Peyer's patch (tissue), 4 donors: ENCODE measurements around the gene SHISA6.

ENCODE experiments used
- POLR2A ChIP-seq, 2 donors: fragments of 450-650 bp; IDR thresholded peaks; one replicate each; pipeline ENCODE4 v1.5.1; 2017; ENCODE audit warnings: antibody characterized with exemption in 2 of 2, mild to moderate bottlenecking in 2 of 2, moderate library complexity in 2 of 2
- TF ChIP-seq, protein P1 (sequence below), 6 experiments: fragments of 450-650 bp in 4 of 6; fragments of 200-600 bp in 2 of 6; sonication (generic) in 1 of 6; IDR thresholded peaks; one replicate each; pipeline ENCODE4 v1.5.1; 2017 to 2019; ENCODE audit warnings: antibody characterized with exemption in 6 of 6, mild to moderate bottlenecking in 3 of 6, moderate library complexity in 1 of 6

DNA sequence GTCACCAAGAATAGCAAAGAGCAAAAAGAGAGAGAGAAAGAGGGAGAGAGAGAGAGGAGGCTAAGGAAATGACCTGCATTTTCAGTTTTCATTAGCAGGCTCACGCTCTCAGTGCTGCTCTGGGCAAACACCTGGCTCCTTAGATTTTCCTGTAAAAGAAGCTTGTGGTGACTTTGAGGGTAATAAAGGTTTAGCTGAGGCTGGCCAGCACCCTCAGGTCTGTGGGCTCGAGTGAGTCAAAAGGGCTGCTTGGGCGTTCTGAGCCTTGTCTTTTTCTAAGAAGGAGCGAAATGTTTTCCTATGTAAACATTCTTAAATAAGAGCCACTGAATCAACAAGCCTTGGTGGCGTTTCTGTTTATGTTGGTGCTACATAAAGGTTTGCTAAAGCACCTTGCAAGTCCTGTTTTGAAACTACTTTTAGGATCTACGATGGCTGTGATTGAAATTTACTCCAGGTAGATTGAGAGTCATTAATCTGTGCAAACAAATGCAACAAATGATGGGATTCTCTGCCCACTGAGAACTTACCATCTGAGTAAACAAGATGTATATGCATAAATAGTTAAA is 38.8 kb downstream of the SHISA6 start:
- TF ChIP-seq POLR2A (IDR thresholded peaks at IDR 0.05), result no peak
- TF ChIP-seq, protein P1, sequence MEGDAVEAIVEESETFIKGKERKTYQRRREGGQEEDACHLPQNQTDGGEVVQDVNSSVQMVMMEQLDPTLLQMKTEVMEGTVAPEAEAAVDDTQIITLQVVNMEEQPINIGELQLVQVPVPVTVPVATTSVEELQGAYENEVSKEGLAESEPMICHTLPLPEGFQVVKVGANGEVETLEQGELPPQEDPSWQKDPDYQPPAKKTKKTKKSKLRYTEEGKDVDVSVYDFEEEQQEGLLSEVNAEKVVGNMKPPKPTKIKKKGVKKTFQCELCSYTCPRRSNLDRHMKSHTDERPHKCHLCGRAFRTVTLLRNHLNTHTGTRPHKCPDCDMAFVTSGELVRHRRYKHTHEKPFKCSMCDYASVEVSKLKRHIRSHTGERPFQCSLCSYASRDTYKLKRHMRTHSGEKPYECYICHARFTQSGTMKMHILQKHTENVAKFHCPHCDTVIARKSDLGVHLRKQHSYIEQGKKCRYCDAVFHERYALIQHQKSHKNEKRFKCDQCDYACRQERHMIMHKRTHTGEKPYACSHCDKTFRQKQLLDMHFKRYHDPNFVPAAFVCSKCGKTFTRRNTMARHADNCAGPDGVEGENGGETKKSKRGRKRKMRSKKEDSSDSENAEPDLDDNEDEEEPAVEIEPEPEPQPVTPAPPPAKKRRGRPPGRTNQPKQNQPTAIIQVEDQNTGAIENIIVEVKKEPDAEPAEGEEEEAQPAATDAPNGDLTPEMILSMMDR (IDR thresholded peaks at IDR 0.05), result no peak
